Keratinocyte (primary cell): Measurements from ENCODE around the gene GALNT7. TPM values are rescaled to one million over a fixed set of nuclear protein-coding genes. Genes with fewer than 3 reads are reported as not detected.

ENCODE experiments used
- DNase-seq: peaks from one replicate; pipeline ENCODE4 v3.0.0-alpha.2; 2011; ENCODE audit warnings: low read depth, missing footprints, low spot score
- FAIRE-seq: peaks from 2 replicates; lab custom pipeline; 2011; peaks lifted over from hg19 to GRCh38; lab: Jason Lieb, UNC
- H2AFZ ChIP-seq: 2 replicates; pipeline ENCODE4 v1.6.0; 2012; ENCODE audit warnings: low read length, control low read depth, inconsistent platforms; ENCODE audit not compliant: control insufficient read depth
- H3K27ac ChIP-seq: 2 replicates; pipeline ENCODE4 v1.5.1; 2011; ENCODE audit warnings: low read length; ENCODE audit not compliant: control insufficient read depth, insufficient read depth
- H3K27me3 ChIP-seq: 3 replicates; pipeline ENCODE4 v1.6.0; 2011; ENCODE audit warnings: low read length; ENCODE audit not compliant: control insufficient read depth, insufficient read depth; ENCODE audit errors: extremely low read depth
- H3K36me3 ChIP-seq, 2 experiments: 2 replicates in 1 of 2; 3 replicates in 1 of 2; pipeline ENCODE4 v1.5.1; 2011; ENCODE audit warnings: low read length in 2 of 2, mild to moderate bottlenecking in 1 of 2; ENCODE audit not compliant: control insufficient read depth in 2 of 2, insufficient read depth in 2 of 2; ENCODE audit errors: extremely low read depth in 1 of 2
- H3K4me1 ChIP-seq: 3 replicates; pipeline ENCODE4 v1.5.1; 2011; ENCODE audit warnings: low read length; ENCODE audit not compliant: control insufficient read depth, insufficient read depth; ENCODE audit errors: extremely low read depth
- H3K4me2 ChIP-seq: 3 replicates; pipeline ENCODE4 v1.6.0; 2011; ENCODE audit warnings: low read depth, low read length; ENCODE audit not compliant: control insufficient read depth, insufficient read depth; ENCODE audit errors: extremely low read depth
- H3K4me3 ChIP-seq, 3 experiments: fragments of 200-600 bp in 1 of 3; sonication (generic) in 1 of 3; 2 replicates in 2 of 3; 3 replicates in 1 of 3; pipeline ENCODE4 v1.5.1; 2011 to 2016; ENCODE audit warnings: low read length in 3 of 3, mild to moderate bottlenecking in 3 of 3, control low read depth in 2 of 3, inconsistent platforms in 1 of 3, low read depth in 1 of 3, mixed read lengths in 1 of 3, mixed run types in 1 of 3, moderate library complexity in 1 of 3; ENCODE audit not compliant: control insufficient read depth in 2 of 3, insufficient read depth in 2 of 3; ENCODE audit errors: extremely low read depth in 1 of 3
- H3K79me2 ChIP-seq: 2 replicates; pipeline ENCODE4 v1.6.0; 2012; ENCODE audit warnings: low read length; ENCODE audit not compliant: control insufficient read depth, insufficient read depth
- H3K9ac ChIP-seq: 3 replicates; pipeline ENCODE4 v1.6.0; 2011; ENCODE audit warnings: low read length; ENCODE audit not compliant: control insufficient read depth, insufficient read depth; ENCODE audit errors: extremely low read depth
- H3K9me1 ChIP-seq: 3 replicates; pipeline ENCODE4 v1.6.0; 2011; ENCODE audit warnings: low read length; ENCODE audit not compliant: control insufficient read depth, insufficient read depth; ENCODE audit errors: extremely low read depth
- H3K9me3 ChIP-seq: 2 replicates; pipeline ENCODE4 v1.5.1; 2012; ENCODE audit warnings: low read depth, low read length; ENCODE audit not compliant: control insufficient read depth
- H4K20me1 ChIP-seq: 3 replicates; pipeline ENCODE4 v1.6.0; 2011; ENCODE audit warnings: low read length; ENCODE audit not compliant: control insufficient read depth, insufficient read depth; ENCODE audit errors: extremely low read depth
- CTCF ChIP-seq, 3 experiments: IDR thresholded peaks in 1 of 3; conservative IDR thresholded peaks in 1 of 3; optimal IDR thresholded peaks in 1 of 3; 2 replicates in 2 of 3; 3 replicates in 1 of 3; pipeline versions ENCODE3 to v1.5.1; 2011; ENCODE audit warnings: low read length in 3 of 3, mild to moderate bottlenecking in 3 of 3, moderate library complexity in 2 of 3, control low read depth in 1 of 3, inconsistent platforms in 1 of 3; ENCODE audit not compliant: insufficient read depth in 2 of 3; ENCODE audit errors: extremely low read depth in 1 of 3
- EZH2 ChIP-seq: IDR thresholded peaks from one replicate; pipeline ENCODE4 v1.6.1; 2012; ENCODE audit warnings: inconsistent platforms, mild to moderate bottlenecking, low read length, moderate library complexity
- dilution Hi-C: fragments of 300-500 bp; cut with MboI; formaldehyde crosslinking; loops from one replicate; pipeline ENCODE4 v1.7.0; 2020; ENCODE audit warnings: low sequenced_read_pairs; ENCODE audit not compliant: extremely low pct_ligation_motif_present
- polyA plus RNA-seq, 5 experiments: library from polyadenylated mRNA; depleted of rRNA in 3 of 5; stranded (reverse) in 3 of 5; stranded (forward) in 1 of 5; unstranded in 1 of 5; fragments of >200 nt; gene quantifications; 1 replicate in 1 of 5; 2 replicates in 3 of 5; 3 replicates in 1 of 5; pipeline versions ENCODE4 v1.2.1 to v1.2.3, GENCODE V29; 2011 to 2012; ENCODE audit warnings: missing spikeins in 2 of 5, low read depth in 1 of 5, low replicate concordance in 1 of 5

GALNT7 gene
- polyA plus RNA-seq, 1 donor (not counting 4 experiments of a cell fraction or from before 2014, with no cell fraction given), result 28.8 TPM

GRCh38 chr4:173151496-173151895 lies 17.1 kb upstream of the GALNT7 start:
- H3K79me2 ChIP-seq, result no peaks in the 10 kb centered on the region
- dilution Hi-C loops, result no loop called here
- no peak overlapping the region for H2AFZ ChIP-seq
- H3K4me2 ChIP-seq, result no peak overlapping the region
- no peak overlapping the region for H3K4me3 ChIP-seq
- DNase-seq, result no peak
- no peaks in the 10 kb centered on the region for H4K20me1 ChIP-seq
- H3K9me1 ChIP-seq, result no peaks in the 10 kb centered on the region
- no peaks in the 10 kb centered on the region for H3K9me3 ChIP-seq
- H3K36me3 ChIP-seq, result no peaks in the 10 kb centered on the region
- H3K4me1 ChIP-seq, result peaks cover 4% of the 10 kb centered on the region
- H3K27me3 ChIP-seq, result no peaks in the 10 kb centered on the region
- no peak for FAIRE-seq
- TF ChIP-seq CTCF (optimal IDR thresholded peaks at IDR 0.05 in 1 of 3, IDR thresholded peaks at IDR 0.05 in 1 of 3, conservative IDR thresholded peaks at IDR 0.05 in 1 of 3; ENCODE audit: extremely low read depth in 1 of 3, insufficient read depth in 2 of 3, low read length in 3 of 3) (no peak), EZH2 (no peak)
- H3K9ac ChIP-seq, result no peak overlapping the region
- H3K27ac ChIP-seq, result no peak overlapping the region

GRCh38 chr4:173152104-173152503 lies 16.5 kb upstream of the GALNT7 start:
- DNase-seq, result no peak
- TF ChIP-seq CTCF (optimal IDR thresholded peaks at IDR 0.05 in 1 of 3, IDR thresholded peaks at IDR 0.05 in 1 of 3, conservative IDR thresholded peaks at IDR 0.05 in 1 of 3; ENCODE audit: extremely low read depth in 1 of 3, insufficient read depth in 2 of 3, low read length in 3 of 3) (no peak), EZH2 (no peak)
- dilution Hi-C loops, result no loop called here

More at GRCh38 chr4:173152104-173152503, 16.5 kb upstream of the GALNT7 start:
- Histone ChIP-seq H3K27ac (no peak overlapping the region), H3K4me1 (peaks cover 4% of the 10 kb centered on the region), H3K4me3 (no peak overlapping the region), H3K9me1 (no peaks in the 10 kb centered on the region), H3K27me3 (no peaks in the 10 kb centered on the region), H3K79me2 (no peaks in the 10 kb centered on the region), H4K20me1 (no peaks in the 10 kb centered on the region), H3K9ac (no peak overlapping the region), H2AFZ (no peak overlapping the region), H3K36me3 (no peaks in the 10 kb centered on the region), H3K9me3 (no peaks in the 10 kb centered on the region), H3K4me2 (no peak overlapping the region)
- no peak for FAIRE-seq
